Stimulated activated CD8-positive, alpha-beta memory T cell treated with anti-CD3 and anti-CD28 coated beads, Interleukin-7, amount 100 ng/mL, for 1 hour (primary cell): ENCODE measurements around the gene BBS4.

Experiments used
- DNase-seq, 2 donors: peaks; one replicate each; pipeline ENCODE4 v3.0.0-alpha.2; 2020; ENCODE audit warnings: low read depth in 2 of 2

Gene BBS4

GRCh38 chr15:72764656-72765055, 78.6 kb downstream of the BBS4 start:
- DNase-seq = no peak

- DNase-seq = no peak
Observed at GRCh38 chr15:72766025-72766424, 80.0 kb downstream of the BBS4 start.

DNA sequence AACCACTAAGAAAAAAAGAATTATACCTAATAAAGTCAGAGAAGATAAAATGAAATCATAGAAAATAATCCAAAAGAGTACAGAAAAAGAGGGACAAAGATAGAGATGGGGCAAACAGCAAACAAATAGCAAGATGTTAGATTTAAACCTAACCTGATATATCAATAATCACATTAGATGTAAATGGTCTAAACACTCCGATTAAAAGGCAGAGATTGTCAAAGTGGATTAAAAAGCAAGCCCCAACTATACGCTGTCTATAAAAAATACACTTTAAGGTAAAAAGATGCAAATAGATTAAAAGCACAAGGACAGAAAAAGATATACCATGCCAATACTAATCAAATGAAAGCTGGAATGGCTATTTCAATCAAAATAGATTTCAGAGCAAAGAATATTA, 80.8 kb downstream of the BBS4 start:
- DNase-seq = no peak

DNA sequence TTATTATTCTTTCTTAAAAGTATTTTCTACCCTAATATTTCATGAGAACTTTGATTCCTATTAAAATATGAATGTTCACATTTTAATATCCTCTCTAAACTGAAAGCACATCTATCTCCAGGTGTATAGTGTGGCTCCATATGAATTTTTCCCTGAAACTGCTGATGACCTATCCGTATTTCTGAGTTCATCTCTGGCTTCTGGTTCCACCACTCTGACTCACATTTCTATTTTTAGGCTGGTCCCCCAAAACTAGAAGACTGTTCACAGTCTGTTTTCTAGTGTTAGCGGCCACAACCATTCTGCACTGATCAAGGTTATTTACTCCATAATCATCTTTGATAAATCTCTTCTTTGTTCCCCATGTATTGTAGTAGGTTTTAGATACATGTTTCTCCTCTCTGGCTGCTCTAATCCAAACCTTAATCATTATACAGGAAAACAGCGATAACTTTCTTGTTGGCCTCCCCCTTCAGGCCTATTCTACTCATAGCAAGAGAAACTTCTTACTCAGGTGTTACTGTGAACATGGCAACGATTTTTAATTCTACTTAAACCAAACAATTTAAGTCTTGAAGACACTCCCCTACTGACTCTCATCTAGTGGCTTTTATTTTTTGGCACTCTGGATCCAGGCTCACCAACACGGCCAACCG, 84.8 kb downstream of the BBS4 start:
- DNase-seq = no peak

DNA sequence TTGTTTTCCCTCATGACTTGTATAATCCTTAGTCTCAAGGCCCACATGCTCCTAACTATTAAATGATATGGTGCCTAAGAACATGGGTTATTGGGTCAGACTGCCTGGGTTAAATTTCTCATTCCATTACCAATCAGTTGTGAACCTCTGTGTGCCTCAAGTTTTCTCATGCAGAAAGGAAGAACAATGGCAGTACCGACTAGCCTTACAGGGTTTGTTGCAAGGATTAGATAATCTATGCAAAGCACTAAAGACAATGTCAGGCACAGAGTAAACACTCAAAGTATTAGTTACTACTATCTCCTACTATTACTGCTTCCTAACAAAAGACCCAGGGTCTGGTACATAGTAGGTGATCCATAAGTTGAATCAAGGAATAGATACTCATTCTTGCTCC, 85.3 kb downstream of the BBS4 start:
- no peak for DNase-seq

GRCh38 chr15:72774696-72775383, 88.8 kb downstream of the BBS4 start:
- no peak for DNase-seq

GRCh38 chr15:72778796-72779195, 92.8 kb downstream of the BBS4 start:
- no peak for DNase-seq

DNA sequence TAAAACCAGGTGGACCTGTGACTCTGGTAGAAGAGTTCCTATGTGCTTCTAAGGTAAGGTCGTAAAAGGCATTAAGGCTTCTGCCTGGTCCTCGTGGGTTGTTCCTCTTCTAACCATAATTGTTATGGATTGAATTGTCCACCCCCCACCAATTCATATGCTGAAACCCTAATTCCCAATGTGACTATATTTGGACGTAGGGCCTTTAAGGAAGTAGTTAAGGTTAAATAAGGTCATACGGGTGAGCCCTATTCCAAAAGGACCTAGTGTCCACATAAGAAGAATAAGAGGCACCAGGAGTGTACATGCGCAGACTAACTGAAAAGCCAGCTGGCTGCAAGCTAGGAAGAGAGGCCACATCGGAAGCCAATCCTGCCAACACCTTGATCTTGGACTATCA, 95.6 kb downstream of the BBS4 start:
- no peak for DNase-seq

GRCh38 chr15:72782274-72783003, 96.4 kb downstream of the BBS4 start:
- no peak for DNase-seq

- DNase-seq = peak; percentile 8
Observed at GRCh38 chr15:72783004-72783639, 97.1 kb downstream of the BBS4 start.

GRCh38 chr15:72783640-72784455, 97.8 kb downstream of the BBS4 start, which contains the start of gene ADPGK:
TSS of gene ADPGK (minus strand) at chr15:72783758. CDS start at chr15:72783691, 67 bp downstream.
- DNase-seq = peak; percentile 91 to 97

DNA sequence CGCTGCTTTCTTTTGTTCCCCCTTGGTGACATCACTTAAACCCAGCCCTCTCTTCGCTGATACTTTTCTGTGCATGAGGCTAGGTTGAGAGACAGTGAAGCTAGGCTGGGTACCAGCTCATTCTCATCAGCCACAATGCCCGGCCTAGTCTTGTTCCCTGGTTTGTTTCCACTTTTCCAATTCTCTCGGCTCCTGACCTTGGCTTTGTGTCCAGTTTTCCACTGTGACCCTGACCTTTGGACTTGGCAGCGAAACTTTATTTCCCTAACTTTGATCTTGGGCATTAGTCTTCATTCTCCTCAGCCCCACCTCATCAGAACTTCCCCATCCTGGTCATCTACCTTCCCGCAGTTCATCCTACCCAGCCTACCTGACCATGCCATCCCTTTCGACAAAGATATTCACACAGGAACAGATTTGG, 98.5 kb downstream of the BBS4 start:
- no peak for DNase-seq

DNA sequence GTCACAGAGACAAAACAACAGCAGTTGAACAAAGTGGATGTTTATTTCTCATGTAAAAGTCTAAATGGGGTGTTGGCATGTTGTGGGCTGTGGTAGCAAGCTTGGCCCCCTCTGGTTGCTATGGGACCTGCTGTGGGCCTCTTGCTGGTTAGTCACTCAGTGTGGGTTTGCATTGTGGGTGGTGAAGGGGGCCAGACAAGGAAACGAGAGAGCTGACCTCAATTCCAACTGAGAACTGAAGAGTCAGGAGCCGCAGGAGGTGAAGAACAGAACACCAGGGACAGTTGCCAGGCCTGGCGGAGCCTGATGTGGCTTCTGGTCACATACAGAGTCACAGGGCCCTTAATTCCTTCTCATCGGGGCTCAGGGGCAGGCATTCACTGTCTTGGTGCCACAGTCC, 99.4 kb downstream of the BBS4 start:
- DNase-seq = no peak

DNA sequence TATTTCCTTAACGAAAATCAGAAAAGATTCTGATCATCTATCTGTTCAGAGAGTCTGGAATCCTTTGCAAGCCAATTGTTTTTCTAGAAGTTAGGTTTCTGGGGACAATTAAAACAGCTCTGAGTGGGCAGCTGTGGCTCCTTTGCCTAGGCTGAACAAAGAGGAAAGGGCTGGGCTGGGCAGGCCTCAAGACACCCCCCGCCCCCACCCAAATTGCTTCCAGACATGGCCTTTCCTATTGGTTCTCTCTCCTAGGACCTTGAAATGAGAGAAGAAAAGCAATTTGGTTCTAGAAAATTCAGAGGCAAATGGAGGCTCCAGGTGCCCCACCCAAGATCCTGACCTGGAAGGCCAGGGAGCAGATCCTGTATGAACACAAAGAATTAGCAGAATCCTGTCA, 99.8 kb downstream of the BBS4 start:
- DNase-seq = no peak

DNA sequence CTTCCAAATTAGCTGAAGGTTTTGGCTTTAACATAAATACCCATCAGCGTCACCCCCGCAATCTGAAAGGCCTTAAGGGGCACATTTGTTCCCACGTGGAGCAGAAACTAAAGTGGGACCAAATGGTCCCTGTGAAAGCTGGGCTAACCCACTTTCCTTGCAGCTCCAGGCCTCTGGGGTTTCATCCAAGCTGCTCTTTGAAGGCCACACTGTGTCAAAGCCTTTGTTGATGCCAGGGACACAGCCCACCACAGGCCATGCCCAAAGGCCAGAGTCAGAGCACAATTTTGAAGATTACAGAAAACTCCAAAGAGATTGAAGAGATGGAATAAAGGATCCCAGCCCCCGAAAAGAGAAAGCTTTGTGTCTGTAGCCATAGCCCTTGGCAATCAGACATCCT, 100.2 kb downstream of the BBS4 start:
- no peak for DNase-seq

- no peak for DNase-seq
Observed at GRCh38 chr15:72786676-72787345, 100.8 kb downstream of the BBS4 start.

GRCh38 chr15:72787526-72787925, 101.5 kb downstream of the BBS4 start:
- DNase-seq = no peak
